Subcutaneous adipose tissue (tissue), 4 donors: ENCODE data around the gene FOXO1. TPM values are rescaled to one million over a fixed set of nuclear protein-coding genes. Genes with fewer than 3 reads are reported as not detected.

ENCODE experiments used
- CTCF ChIP-seq: fragments of 450-650 bp; IDR thresholded peaks from one replicate; pipeline ENCODE4 v1.5.1; 2016; ENCODE audit warnings: low read depth, mild to moderate bottlenecking, control low read depth, antibody characterized with exemption, moderate library complexity
- total RNA-seq, 4 donors: library from RNA; depleted of rRNA; stranded (reverse); fragments of >200 nt; gene quantifications; one replicate each; pipeline ENCODE4 v1.1.0, GENCODE V29; 2016

Gene FOXO1
- total RNA-seq, 4 donors from 2014 or later, result 93.0 to 198 (median 134) TPM

- no peak for TF ChIP-seq CTCF
These were observed 75.3 kb downstream of the FOXO1 start for GRCh38 chr13:40591091-40591490.

GRCh38 chr13:40590112-40590862 is 76.2 kb downstream of the FOXO1 start:
- no peak for TF ChIP-seq CTCF

GRCh38 chr13:40589285-40590109 is 76.9 kb downstream of the FOXO1 start:
- TF ChIP-seq CTCF, result no peak

GRCh38 chr13:40588101-40588500 is 78.3 kb downstream of the FOXO1 start:
- no peak for TF ChIP-seq CTCF

- no peak for TF ChIP-seq CTCF
These were observed 79.4 kb downstream of the FOXO1 start for GRCh38 chr13:40586886-40587565.

- TF ChIP-seq CTCF, result no peak
These were observed 80.5 kb downstream of the FOXO1 start for GRCh38 chr13:40585911-40586471.
